HK-2 (cell line): ENCODE data around the gene AREL1.

Source experiments
- DNase-seq: peaks from one replicate; pipeline ENCODE4 v3.0.0-alpha.2; 2018; ENCODE audit not compliant: unreplicated experiment

AREL1 gene

DNA sequence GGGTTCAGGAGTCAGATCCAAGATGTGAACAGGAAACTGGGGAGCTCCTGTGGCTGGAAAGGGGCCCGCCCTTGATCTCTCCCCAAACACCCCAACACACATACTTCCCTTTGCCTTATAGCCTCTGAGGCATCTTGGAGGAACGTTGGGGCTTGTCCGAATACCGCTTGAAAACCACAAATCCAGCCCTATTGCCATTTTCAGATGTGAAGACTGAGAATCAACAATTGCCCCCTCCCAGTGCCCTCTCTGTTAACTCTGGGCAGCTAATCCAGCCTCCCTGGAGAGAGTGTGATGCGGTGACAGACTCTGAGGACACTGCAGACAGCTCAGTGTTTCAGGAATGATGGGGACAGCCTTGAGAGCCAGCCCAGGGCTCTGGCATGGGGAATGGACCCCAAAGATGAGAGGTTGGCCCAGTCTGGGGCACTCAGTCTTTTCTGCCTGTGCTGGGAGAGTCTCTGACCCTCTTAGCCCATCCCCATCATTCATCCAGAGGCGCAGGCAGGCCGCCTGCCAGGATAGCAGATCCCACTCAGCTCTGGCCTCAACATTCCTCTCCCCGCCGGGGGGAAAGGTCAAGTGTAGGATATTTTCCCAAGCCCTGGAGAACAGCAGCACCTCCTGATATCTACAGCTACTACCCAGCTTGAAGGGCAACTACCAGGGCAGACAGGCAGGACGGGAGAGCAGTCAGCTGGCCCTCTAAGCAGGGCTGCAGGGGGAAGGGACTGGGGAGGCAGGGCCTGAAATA is 76.3 kb downstream of the AREL1 start:
- no peak for DNase-seq

DNA sequence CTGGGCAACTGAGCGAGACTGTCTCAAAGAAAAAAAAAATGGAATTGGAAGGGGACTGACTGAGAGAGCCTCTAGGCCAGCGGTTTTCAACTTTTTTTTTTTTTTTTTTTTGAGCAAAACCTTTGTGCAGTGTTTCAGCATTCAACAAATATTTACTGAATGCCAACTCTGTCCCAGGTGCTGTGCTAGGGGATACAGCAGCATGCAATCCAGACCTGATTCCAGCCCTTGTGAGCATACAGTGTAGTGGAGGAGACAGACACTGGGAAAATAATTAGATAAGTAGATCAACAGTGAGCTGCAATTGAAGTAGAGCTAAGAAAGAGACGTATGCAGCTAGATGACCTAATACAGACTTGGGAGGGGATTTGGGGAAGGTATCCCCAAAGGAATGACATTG is 77.0 kb downstream of the AREL1 start:
- DNase-seq: no peak

DNA sequence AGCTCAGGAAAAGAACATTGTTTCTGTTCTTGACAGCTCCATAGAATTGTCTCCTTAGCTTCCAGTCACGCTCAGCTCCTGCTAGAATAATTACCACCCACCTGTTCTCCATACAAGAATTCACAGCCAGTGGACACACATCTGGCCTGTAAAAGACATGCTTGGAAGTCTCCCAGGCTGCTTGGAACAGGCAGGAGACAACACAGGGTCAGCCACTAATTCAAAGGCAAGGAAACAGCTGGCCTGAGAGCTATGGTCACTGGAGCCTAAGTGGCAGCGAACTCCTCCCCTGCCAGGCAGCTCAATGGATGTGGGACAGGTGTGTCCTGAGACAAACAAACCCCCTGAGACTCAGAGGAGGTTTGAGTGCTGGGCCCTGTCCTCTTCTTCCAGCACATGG is 77.9 kb downstream of the AREL1 start:
- no peak for DNase-seq

DNA sequence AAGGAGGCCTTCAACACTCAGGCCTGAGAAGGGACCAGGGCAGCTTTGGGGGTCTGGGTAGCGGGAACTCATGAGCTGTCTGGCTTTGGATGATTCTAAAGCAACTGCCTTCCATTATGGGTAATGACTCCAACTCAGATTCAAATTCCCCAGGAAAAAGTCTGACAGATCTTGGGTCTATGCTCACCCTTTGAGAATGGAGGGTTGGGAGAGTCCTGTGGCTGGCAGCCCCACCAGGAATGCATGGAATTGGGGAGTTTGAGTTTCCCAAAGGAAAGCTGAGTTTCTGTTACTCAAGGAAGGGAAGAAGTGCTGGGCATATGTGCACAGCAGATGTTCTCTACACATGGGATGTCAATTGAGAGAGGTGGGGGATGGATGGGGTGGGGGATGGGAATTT is 78.4 kb downstream of the AREL1 start:
- no peak for DNase-seq

DNA sequence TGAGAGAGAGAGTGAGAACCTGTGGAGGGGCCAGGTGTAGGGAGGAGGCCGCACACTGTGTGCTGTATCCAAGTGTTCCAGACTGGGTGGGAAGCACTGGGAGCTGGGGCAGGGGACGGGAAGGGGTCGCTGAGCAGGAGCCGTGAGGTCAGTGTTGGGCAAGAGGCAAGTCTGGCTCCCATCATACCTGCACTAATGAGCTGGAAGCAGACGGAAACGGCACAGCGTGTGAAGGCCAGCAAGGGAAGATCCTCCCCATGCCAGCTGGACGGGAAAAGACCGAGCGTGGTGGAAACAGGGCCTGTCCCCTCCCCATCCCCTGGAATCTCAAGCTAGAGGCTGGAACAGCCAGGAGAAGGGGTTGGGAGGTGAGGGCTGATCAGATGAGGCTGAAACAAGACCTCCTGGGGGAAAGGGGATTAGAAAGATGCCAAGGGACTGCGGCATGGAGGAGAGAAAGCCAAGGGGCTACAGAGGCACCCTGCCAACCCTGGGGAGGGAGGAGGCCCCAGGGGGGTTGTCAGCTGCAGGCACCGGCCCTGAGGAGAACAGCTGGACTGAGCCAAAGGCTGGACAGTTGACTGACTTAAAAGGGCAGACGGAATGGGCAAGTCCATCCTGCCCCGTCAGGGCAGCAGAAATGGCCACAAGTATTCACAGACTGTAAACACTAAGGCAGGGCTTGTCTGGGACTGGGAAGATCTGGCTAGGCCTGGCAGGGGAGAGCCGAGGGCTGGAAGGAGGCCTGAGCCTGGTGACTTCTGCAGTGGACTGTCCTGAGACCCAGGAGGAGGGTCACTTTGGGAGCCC is 81.8 kb downstream of the AREL1 start:
- DNase-seq: no peak

DNA sequence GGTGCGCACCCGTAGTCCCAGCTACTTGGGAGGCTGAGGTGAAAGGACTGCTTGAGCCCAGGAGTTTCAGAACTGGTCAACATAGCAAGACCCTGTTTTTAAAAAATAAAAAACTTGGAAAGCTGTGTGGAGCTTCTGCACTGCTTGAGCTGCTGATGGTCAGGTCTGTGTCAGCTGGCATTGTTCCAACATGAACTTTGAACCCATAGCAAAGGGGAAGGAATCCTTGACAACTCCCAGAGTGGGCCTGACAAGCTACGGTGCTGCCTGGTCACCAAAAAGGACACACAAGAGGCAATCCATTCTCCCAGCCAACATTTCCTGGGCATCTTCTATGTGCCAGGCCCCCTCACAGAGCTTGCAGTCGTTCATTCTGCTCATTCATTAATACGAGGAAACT is 84.5 kb downstream of the AREL1 start:
- no peak for DNase-seq

DNA sequence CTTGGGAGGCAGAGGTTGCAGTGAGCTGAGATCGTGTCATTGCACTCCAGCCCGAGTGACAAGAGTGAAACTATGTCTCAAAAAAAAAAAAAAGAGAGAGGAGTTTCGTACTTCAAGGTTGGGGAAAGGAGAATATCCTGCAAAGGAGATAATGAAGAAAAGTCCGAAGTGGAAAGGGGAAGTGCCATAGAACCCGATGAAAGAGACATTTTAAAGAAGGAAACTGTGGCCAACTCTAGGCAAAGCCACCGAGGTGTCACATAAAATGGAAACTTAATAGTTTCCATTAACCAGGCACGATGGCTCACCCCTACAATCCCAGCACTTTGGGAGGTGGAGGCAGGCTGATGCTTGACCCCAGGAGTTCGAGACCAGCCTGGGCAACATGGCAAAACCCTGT is 85.8 kb downstream of the AREL1 start:
- DNase-seq: no peak

DNA sequence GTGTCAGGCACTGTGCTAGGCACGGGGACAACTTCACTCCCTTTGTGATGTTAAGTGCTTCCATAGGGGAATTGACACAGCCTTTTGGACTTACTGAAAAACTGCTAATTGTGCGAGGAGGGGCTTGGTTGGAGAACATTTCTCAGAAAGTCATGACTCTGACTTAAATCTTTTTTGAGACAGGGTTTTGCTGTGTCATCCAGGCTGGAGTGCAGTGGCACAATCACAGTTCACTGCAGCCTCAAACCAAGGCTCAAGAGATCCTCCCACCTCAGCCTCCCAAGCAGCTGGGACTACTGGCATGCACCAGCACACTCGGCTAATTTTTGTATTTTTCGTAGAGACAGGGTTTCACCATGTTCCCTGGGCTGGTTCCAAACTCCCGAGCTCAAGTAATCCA is 90.6 kb downstream of the AREL1 start:
- no peak for DNase-seq

DNA sequence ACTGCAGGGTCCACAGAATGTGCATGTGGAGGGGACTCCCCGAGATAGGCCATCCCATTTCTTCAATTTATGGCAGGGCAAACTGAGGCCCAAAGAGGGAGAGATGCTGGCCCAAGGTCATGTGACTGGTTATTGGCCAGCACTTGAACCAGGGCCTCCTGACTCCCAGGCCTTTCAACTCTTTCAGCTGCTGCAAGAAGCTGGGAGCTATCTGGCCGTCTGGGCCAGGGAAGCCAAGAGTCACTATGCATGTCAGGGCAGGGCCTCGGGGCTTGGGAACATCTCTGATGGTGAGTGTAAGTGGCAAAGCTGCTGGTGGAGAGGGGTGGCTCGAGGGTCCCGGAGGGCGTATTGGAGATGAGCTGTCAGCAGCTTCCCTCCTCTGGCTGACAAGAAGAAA is 91.3 kb downstream of the AREL1 start:
- no peak for DNase-seq

DNA sequence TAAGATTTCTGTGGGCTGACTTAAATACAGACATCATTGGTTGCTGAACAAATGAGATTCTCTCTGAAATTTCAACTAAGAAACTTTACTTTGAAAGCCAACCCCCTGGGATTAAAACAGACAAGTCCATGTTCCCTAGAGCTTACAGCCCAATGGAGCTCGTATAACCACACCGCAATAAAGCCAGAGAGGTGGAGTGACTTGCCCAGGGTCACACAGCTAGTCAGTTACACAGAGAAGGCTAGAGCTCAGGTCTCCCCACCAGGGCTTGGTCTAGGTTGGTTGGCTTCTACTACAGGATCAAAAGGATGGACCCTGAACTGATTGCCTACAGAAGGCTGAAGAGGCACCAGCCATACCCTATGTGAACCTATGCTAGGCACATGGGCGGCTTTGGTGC is 92.0 kb downstream of the AREL1 start:
- no peak for DNase-seq

DNA sequence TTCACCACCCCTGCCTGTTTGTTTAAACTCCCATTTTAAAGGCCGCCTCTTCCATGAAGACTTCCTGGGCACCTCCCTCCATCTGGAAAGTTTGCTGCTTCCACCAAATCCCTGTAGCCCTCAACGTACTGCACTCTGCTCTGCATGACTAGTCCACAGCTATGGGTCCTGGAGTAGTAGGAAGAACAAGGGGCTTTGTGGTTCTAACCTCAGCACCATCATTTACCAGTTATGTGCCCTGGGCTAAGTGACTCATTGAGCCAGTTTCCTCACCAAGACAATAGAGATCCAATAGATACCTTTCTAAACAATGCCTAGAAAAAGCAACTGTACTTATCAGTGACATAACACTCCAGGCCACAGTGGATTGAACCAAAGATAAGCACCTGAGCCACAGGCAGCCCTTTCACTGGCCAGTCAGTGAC is 92.4 kb downstream of the AREL1 start:
- peak; percentile 81 for DNase-seq

DNA sequence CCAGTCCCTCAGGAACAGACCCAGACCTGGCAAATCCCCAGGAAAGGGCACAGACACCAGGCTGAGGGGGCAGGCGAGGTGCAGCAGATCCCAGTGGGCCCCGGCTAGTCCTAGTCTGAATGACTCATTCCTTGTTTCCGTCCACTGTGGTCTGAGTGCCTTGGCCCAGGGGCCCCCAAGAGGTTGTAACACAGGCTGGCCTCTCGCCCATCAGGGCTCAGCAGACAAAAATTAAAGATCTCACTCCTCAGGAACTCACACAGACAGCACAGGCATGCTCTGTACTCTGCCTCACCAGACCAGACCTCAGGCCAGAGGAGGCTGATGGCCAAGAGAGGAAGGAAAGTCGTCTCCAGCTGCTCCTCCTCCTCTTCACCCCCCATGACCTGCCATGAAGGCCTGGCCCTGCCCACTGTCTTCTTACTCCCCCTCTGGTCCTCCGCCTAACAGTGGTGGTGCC is 93.2 kb downstream of the AREL1 start:
- DNase-seq: peak; percentile 93

DNA sequence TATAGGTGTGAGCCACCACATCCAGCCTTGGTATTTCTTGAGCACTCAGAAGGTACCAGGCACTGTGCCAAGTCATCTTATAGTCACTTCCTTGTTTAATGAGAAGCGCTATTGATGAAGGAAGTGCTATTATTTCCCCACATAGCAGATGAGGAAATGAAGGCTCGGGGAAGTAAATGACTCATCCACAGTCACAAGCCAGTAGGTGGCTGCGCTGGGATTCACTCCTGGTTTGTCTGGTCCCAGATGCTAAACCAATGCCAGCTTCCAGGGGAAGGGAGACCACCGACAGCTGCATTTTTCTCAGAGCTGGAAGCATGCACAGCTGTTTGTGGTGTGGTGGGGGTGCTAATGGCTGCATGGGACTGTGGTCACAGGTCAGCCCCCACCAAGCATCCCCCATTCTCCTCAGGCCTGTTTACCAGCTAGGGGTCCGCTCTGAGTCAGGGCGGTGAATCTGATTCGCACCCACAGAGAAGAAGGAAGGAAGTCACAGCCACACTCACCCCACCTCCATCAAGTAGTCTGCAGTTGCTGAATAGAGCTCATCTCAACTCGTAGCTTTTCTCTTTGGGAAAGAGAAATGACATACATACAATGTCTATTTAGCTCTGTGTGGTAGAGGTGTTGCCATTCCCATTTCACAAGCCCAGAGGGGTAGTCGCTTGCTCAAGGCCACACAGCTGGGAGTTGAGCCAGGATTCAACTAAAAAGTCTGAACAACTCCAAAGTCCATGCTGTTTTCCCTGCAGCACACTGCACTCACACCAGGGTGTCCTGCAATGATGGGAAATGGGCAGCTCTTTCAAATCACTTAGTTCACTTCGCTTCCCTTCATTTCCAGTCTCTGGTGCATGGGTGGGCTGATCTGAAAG is 94.6 kb downstream of the AREL1 start:
- peak; percentile 58 for DNase-seq

DNA sequence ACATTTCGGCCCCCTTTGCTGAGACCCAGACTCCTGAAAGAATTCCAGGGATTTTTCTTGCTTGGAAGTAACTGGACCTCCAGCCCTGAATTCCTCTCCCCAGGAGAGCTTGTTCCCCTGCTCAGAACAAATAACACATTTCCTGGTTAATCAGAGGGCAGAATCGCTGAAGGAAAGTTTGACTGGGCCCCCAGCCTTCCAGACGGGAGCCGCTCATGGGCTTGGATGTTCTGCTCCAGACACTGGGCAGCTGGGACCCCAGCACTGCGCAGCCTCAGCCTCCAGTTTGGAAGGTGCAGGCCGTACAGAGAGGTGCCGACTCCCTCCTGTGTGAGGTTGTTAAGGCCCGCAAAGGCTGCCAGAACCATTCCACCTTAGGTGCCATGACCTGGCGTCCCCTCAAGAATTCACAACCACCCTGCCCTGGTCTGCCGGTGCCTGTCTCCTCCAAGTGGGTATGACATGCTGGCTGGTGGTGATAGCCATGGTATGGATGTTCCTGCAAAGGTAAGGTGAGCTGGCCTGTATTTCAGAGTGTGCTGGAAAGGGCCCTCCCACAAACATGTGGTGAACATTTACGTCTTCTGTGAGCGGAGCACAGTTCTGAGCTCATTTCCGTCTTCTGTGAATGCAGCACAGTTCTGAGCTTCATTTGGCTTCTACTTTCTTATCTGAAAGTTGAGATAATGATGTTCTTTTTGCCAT is 95.7 kb downstream of the AREL1 start:
- DNase-seq: no peak

DNA sequence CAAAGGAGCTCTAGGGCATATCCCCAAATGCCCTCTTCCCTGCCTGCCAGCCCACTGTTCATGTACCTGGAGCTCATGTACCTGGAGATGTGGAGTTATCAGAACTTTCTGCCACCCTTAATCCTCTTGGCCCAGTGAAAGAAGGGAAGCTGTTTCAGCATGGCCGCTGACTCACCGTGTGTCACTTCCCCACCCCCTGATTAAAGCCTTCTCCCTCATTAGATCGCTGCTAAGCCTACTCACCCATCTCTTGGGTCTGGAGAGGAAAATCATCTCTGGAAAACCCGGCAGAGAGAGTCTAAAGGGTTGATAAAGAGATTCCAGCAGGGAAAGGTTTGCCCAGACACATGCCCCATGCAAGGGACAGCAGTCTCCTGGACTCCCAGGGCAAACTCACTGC is 96.4 kb downstream of the AREL1 start:
- DNase-seq: peak; percentile 66

DNA sequence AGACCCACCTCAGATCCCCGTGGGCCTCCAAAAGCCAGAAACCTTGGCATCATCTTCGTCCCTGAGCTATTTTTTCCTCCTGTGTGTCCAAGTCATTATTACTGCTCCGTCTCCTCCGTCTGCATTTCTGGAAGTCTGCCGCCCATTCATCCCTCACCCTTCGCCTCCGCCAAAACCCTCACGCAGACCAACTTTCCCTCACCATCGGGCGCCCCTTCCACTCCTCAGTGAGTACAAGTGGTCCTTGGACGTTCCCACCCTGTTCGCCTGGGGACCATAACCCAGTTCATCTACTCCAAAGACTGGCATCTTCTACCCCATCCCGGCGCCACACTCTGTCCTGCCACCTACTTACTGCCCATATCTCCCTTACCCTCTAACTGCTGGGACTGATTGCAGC is 97.1 kb downstream of the AREL1 start:
- no peak for DNase-seq

DNA sequence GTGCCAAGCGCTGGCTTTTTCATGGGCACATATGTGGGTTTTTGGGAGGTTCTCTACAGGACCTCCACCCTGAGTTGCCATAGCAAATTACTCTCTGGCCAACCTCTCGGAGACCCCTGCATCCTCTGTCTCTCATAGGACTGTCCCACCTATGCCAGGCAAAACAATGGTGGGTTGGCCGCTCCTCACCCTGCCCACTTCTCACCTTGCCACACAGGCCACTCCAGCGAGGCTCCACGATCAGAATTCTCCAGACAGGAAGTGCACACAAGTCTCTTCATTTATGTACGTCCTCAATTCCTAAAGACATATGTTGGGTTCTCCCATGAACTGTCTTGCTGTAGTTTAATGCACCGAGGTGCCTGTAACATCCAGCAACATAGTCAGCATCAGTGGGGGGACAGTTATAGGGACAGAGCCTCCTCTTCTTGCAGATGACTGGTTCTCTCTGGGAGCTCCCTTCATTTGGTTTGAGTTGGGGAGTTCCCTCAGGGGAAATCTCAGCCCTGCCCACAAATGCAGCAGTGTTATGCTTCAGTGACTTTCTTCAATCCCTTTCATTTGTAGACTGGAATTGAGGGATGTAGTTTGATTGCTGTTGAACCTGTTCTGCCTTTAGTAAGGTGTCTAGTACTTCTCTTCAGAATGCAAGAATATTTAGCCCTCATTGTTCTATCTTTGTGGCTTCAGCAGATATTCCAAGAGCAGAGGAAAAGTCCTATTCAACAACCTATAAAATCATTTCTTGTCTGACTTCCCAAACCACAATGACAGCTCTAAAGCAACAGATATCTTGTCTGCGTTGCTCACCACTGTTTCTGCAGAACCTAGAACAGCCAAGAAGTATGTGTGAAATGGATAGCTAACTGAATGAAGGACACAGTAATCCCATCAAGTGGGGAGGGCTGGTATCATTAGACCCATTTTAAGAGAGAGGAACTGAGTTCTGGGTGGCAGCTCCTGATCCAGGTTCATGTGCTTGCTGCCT is 98.1 kb downstream of the AREL1 start:
- DNase-seq: no peak

DNA sequence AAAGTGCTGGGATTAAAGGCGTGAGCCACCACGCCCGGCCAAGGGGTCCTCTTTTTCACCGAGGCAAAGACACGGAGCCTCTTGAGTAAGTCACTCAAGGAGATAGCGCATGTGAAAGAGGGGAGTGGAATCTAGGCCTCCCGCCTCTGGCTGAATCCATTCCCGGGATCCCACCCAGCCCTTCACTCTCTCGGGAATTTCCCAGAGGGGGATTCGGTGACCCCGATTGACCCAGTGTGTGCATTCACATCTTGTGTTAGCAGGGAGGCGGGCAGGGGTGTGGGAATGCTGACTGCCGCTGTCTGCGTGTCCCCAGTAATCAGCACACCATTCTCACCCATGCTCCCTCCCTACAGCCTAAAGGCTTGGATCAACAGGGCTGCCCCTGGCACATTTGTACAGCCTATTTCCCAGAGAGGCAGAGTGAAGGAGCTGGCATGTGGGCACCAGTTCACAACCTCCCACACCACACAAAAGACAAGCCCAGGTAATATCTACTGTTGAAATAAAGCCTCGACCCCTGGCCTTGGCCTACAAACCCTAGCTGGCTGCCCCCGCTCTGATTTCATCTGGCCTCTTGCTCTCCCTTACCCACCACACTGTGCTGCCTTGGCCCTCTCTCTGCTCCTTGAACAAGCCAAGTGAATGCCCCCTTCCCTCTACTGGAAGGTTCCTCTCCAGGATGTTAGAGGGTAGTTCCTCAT is 99.5 kb downstream of the AREL1 start:
- no peak for DNase-seq

DNA sequence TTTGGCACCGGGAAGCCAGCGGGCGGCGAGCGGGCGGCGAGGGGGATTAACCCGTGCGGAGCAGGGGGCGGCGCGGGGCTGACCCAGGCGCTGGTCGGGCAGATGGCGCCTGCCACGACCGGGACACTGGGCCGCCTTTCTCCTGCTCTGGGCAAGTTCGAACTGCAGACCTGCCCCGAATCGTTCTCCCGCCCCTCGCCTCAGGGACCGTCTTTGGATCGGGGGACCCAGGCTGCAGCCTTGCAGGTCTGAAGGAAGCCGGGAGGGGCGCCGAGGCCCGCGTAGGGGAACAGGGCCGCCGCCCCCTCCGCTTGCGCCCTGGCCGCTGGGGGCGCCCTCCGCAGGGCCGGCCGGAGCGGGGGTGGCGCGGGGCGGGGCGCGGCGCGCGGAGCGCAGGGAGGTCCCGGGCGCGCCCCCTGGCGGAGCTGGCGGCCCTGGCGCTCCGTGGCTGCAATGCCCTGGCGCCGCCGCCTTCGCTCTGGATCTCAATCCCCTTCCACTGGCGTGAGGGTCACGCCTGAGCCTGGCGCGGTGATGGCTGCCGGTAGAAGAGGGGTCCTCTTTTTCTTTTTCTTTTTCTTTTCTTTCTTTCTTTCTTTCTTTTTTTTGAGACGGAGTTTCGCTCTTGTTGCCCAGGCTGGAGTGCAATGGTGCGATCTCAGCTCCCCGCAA is 100.4 kb downstream of the AREL1 start:
- peak; percentile 81 for DNase-seq
